CD4-positive, alpha-beta T cell treated with Interleukin-17A for 1 hour (primary cell): ENCODE data around the gene RPL39.
A peak's percentile ranks its signal among the peaks of the same experiment; 100 is the strongest.
"Not testable (repeated sequence)": the region's sequence is repeated elsewhere in the genome, so short reads cannot be mapped to it uniquely, and the experiment has no call there.

Experiments
- DNase-seq: peaks from one replicate; pipeline ENCODE4 v3.0.0-alpha.2; 2020

The RPL39 gene

DNA sequence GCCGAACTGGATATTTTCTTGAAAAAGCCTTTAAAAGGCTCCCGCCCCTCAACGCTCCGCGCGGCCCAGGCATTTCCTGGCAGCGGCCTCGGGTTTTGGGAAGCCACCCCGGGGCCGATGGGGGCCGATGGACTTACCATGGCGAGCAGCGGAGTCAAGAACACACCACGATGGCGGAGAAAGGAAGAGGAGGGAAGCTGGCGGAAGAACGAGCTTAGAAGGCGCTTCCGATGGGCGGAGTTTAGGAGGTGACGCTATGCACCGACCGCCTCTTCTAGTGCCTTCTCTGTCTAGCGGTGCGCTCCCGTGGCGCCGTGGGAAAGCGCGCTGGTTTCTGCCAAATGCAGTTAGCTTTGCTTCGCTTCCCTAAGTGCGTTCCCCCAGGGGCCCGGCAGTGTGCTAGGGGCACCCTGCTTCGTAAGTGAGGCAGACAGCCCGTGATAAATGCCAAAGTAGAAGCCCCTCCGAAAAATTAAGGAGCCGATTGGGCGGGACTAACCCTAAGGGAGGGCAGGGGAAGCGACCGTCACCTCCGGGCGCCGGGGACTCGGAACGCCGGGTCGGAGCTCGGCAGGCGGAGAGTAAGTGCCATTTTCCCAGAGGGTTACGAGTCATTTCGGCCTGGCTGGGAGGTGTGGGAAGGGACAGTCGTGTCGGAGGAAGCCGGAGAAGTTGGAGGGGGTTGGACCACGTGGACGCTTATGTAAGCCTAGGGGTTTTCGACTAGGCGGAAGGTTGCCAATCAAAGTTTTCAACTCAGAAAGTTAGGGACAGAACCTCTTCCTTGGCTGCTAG is at the start of gene RPL39:
RPL39 (minus strand) TSS at position 194 of the 795 bp plus-strand sequence; CDS start at position 140, 54 bp downstream.
- DNase-seq: peak; percentile 88

DNA sequence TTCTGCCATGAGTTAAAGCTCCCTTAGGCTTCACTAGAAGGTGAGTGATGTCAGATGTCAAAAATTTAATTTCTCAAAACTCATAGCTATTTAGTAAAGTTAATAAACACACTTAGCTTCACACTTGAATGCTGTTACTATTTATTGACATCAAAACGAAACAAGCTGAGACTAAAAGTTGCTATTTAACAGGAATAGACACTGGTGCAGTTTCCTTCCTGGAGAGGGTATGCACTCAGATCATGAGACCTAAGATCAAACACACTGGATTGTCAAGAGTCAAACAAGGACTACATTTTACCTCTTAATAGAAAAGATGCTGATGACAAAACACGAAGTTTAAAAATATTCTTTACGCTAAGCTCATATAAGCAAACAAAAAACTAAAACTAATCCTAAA is 42.5 kb upstream of the RPL39 start:
- no peak for DNase-seq

DNA sequence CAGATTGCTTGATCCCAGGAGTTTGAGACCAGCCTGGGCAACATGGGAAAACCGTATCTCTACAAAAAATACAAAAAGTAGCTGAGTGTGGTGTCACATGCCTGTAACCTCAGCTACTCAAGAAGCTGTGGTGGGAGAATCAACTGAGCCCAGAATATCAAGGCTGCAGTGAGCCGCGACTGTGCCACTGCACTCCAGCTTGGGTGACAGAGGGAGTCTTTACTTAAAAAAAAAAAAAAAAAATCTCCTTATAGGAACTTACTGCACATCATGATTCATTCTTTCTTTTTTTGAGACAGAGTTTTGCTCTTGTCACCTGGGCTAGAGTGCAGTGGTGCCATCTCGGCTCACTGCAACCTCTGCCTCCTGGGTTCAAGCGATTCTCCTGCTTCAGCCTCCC is 37.0 kb upstream of the RPL39 start:
- no peak for DNase-seq

DNA sequence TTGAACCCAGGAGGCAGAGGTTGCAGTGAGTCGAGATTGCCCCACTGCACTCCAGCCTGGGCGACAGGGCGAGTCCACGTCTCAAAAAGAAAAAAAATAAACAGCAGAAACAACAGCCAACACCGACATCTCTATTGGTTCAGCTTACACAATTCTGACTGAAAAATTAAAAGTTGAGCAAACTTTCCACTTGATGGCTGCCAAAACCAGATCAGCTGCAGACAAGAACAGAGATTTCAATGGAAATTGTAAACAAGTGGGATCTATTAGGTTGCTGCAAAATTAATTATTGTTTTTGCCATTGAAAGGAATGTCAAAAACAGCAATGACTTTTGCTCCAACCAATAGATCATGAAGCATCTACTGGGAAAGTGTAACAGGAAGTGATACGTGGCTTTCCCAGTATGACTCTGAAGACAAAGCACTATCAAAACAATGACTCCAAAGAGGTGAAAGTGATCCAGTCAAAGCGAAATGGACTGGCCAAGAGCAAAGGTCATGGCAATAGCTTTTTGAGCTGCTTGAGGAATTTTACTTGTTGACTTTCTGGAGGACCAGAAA is 35.0 kb upstream of the RPL39 start:
- no peak for DNase-seq

DNA sequence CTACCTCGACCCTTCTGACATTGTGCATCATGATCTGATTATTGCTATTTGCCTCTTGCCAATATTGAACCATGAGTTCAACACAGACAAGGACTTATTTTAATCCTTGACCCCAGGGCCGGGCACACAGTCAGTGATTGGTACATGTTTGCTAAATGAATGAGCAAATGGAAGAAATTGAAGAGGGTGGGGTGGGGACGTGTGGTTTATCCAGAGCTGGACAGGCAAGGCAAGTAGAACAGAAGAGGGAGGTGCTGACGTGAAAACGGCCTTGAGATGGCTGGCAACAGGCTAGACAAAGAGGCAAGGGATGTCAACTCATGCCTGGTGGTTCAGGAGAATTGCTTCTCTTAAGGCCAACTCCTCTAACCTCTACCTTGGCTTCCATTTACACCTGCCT is 32.8 kb upstream of the RPL39 start:
- DNase-seq: not testable (repeated sequence)

DNA sequence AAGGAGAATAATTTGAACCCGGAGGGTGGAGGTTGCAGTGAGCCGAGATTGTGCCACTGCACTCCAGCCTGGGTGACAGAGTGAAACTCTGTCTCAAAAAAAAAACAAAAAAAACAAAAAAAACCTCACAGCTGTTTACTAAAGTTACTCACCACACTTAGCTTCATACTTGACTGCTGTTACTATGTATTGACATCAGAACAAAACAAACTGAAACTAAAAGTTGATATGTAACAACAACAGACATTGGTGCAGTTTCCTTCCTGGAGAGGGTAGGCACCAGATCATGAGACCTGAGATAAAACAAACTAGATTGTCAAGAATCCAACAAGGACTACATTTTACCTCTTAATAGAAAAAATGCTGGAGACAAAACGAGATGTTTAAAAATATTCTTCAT is 30.3 kb upstream of the RPL39 start:
- peak; percentile 80 for DNase-seq

DNA sequence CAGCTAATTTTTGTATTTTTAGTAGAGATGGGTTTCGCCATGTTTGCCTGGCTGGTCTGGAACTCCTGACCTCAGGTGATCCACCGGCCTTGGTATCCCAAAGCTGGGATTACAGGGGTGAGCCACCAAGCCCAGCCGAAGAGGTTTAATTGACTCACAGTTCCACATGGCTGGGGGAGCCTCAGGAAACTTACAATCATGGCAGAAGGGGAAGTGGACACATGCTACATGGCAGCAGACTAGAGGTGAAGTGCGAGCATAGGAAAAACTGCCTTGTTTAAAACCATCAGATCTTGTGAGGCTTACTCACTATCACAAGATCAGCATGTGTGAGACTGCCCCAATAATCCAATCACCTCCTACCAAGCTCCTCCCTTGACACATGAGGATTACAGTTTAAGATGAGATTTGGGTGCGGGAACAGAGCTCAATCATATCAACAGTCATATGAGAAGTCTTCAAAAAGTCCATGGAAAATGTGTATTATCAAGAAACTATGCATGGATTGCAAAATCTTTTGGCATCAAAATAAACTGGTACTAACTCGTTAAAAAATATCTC is 25.8 kb upstream of the RPL39 start:
- DNase-seq: no peak

DNA sequence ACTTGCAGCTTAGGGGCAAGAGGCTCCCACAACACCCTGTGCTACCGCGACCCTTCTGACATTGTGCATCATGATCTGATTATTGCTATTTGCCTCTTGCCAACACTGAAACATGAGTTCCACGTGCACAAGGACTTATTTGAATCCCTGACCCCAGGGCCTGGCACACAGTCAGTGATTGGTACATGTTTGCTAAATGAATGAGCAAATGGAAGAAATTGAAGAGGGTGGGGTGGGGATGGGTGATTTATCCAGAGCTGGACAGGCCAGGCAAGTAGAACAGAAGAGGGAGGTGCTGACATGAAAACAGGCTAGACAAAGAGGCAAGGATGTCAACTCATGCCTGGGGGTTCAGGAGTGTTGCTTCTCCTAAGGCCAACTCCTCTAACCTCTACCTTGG is 24.9 kb upstream of the RPL39 start:
- DNase-seq: no peak

DNA sequence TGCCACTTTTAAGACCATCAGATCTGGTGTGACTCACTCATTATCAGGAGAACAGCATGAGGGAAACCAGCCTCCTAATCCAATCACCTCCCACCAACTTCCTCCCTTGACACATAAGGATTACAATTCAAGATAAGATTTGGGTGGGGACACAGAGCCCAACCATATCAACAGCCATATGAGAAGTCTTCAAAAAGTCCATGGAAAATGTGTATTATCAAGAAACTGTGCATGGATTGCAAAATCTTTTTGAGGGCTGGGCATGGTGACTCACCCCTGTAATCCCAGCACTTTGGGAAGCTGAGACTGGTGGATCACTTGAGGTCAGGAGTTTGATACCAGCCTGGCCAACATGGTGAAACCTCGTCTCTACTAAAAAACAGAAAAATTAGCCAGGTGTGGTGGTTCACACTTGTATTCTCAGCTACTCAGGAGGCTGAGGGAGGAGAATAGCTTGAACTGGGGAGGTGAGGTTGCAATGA is 17.8 kb upstream of the RPL39 start:
- DNase-seq: no peak

DNA sequence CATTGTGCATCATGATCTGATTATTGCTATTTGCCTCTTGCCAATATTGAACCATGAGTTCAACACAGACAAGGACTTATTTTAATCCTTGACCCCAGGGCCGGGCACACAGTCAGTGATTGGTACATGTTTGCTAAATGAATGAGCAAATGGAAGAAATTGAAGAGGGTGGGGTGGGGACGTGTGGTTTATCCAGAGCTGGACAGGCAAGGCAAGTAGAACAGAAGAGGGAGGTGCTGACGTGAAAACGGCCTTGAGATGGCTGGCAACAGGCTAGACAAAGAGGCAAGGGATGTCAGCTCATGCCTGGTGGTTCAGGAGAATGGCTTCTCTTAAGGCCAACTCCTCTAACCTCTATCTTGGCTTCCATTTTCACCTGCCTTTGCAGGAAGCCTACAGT is 17.0 kb upstream of the RPL39 start:
- DNase-seq: not testable (repeated sequence)

DNA sequence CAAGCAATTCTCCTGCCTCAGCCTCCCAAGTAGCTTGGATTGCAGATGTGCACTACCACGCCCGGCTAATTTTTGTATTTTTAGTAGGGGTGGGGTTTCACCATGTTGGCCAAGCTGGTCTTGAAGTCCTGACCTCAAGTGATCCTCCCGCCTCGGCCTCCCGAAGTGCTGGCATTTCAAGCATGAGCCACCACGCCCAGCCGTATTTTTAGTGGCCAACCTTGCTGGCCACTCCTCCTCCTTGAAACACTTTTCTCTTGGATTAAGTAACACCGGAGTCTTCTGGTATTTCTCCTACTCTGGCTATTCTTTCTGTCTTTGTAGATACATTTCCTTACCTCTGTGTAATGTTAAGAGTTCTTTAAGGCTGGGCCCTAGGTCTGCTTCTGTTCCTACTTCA is 11.1 kb upstream of the RPL39 start:
- DNase-seq: no peak

DNA sequence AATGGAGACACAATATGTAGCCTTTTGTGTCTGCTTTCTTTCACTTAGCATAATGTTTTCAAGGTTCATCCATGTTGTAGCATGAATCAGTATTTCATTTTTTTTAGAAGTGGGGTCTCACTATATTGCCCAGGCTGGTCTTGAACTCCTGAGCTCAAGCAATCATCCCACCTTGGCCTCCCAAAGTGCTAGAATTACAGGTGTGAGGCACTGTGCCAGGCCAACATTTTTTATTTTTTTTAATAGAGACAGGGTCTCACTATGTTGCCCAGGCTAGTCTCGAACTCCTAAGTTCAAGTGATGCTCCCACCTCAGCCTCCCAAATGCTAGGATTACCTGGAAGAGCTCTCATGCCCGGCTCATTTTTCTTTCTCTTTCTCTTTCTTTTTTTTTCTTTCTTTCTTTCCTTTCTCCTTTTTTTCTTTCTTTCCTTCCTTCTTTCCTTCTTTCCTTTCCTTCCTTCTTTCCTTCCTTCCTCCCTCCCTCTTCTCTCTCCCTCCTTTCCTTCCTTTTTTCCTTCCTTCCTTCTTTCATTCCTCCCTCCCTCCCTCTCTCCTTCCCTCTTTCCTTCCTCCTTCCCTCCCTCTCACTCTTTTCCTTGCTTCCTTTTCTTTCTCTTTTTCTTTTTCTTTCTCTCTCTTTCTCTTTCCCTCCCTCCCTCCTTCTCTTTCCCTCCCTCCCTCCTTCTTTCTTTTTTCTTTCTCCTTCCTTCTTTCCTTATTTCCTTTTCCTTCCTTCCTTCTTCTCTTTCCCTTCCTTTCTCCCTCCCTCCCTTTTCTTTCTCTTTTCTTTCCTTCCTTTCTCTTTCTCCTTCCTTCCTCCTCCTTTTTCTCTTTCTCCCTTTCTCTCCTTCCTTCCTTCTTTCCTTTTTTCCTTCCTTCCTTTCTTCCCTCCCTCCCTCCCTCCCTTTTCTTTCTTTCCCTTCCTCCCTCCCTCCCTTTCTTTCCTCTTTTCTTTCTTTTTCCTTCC is 10.1 kb upstream of the RPL39 start:
- no peak for DNase-seq

DNA sequence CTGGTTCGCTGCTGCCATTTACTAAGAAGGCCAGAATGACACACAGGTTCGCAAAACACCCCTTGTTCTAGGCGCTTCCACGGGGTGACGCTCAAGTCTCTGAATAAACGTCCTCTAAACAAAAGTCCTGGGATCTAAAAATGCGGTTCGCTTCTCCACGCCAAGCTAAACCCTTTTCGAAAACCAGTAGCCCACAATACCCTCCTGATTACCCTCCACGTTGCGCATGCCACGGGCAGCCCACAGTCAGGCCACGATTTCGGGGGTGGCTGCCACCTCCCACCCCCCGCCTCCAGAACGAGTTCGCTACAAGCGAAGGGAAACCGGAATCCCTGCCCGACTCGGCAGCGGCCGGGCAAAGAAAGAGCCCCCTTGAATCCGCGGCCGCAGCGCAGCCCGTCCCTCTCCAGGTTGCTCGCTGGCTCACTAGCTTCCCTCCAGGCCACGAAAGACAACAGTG is 423 bp downstream of the RPL39 start:
- DNase-seq: peak; percentile 59

DNA sequence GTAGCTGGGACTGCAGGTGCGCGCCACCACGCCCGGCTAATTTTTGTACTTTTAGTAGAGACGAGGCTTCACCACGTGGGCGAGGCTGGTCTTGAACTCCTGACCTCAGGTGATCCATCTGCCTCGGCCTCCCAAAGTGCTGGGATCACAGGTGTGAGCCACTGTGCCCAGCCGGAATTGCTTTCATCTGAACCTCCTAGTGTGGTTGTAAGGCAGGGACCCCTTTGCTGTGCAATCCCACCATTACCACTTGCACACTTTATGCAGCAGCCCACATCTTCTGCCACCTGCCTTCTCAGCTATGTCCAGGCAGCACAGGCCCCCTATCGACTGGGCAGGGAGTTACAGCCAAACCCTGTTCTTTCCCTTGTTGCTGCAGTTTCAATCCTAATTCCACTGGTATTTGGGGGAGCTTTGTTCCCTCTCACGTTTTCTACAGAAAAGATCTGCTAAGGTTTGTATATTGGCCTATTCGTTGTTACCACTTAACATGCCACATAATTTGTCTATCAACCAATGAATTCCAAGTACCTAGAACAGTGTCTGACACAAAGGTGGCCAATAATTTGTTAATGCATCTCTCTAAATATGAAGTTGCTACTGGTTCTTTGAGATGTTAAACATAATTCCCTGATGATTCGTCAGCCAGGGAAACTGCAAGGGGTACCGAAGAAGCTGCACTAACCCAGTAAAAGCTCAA is 6.5 kb downstream of the RPL39 start:
- DNase-seq: peak; percentile 61

DNA sequence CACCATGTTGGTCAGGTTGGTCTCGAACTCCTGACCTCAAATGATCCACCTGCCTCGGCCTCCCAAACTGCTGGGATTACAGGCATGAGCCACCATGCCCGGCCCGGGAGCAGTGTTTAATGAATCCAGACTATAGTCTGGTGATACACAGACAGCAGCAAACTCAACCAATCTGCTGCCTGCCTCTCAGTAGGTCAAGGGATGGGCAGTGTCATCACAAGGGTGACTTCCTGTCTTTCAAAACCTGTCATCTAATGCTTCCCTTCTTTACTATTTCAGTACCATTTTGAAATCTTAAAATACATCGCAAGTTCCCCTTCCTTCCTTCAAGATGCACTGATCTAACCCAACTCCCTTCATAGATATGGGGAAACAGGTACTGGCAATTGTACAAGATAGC is 8.4 kb downstream of the RPL39 start:
- DNase-seq: no peak

DNA sequence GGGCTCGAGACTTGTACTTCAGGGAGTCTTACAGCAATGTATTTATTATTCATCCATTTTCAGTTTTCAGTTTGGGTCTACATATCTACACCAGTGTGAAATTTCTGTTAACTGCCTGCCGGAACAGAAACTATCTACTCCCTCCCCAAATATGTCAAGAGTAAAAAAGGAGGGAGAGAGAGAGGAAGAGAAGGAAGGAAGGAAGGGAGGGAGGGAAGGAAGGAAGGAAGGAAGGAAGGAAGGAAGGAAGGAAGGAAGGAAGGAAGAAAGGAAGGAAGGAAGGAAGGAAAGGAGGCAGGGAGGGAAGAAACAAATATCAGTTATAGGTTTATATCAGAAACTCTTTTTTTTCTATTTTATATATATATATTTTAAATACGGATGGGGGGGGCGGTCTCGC is 12.6 kb downstream of the RPL39 start:
- no peak for DNase-seq

DNA sequence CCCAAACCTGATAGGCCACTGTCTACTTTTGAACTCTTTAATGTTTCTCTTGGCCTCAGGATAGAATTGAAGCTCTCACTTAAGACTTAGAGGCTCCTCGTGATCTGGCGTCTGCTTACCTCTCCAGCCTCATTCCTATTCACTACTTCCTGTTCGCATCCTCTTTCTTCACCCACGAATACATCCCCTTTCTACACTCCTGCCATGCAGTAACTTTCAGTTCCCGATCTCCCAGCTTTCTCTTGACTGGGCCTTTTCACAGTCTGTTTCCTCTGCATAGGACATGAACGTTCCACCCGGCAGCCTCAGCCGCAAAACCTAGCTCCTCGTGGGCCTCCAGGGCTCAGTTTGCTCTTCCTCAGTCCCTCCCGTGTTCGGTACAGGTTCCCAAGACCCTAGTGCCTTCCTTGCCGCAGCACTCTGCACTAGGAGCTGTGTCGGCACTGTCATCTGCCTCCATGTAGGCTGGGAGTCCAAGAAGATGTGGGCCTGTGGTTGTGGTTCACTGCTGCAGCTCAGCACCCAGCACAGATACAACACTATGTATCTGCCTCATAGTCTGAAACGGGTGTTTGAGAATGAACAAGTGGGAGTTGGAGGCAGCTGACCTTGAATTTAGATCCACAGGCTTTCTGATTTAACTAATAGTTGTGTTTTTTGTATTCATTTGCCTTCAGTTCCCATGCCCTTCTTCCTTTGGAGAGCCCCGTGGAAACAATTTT is 15.8 kb downstream of the RPL39 start:
- no peak for DNase-seq

DNA sequence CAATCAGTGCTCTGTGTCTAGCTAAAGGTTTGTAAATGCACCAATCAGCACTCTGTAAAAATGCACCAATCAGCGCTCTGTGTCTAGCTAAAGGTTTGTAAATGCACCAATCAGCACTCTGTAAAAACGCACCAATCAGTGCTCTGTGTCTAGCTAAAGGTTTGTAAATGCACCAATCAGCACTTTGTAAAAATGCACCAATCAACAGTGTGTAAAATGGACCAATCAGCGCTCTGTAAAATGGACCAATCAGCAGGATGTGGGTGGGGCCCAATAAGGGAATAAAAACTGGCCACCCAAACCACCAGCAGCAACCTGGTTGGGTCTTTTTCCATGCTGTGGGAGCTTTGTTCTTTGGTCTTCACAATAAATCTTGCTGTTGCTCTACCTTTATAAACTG is 22.0 kb downstream of the RPL39 start:
- DNase-seq: not testable (repeated sequence)

DNA sequence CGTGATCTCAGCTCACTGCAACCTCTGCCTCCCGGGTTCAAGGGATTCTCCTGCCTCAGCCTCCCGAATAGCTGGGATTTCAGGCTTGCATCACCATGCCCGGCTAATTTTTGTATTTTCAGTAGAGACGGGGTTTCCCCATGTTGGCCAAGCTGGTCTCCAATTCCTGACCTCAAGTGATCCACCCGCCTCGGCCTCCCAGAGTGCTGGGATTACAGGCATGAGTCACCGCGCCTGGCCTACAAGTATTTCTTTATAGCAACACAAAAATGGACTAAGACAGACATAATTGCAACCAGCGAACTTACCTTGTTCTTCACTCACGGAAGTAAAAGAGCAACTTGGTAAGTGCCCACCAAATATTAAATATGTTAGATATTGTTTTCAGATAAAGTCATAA is 23.0 kb downstream of the RPL39 start:
- not testable (repeated sequence) for DNase-seq

DNA sequence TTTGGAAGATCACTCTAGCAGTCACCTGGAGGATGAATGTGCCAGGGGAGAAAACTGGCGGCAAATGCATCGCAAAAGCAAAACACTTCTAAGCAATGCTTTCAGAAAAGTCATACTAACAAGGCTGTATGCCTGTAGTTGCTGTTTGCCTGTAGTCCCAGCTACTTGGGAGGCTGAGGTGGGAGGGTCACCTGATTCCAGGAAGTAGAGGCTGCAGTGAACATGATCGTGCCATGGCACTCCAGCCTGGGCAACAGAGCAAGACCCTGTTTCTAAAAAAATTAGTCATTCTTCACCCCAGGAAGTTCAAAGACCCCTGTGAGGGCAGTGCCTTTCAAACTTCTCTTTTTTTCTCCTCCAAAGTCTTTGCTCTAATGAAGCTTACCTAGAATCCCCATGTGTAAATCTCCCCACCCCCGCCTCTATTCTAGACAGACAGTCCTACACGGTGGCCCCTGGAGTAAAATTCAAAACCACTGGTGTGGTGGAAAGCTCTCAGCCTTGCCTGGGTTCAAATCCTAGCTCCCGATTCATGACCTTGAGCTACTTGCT is 27.5 kb downstream of the RPL39 start:
- DNase-seq: no peak

DNA sequence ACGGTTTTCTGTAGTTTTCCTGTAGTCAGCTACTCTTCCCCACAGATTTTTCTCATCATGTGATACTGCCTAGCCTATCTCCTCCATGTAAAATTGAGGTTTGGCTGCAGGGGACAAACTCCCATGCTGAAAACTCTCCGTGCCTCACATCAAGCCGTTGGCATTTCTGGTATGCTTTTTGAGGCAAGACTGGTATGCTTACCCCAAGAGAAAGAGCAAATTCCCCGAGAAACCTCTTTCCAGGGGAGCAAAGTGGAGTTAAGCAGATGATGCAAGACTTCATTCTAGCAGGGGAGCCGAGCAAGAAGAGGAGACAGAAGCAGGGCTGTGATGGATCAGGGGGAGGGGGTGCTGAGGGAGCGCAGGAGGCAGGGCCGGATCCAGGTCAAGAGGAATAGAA is 28.2 kb downstream of the RPL39 start:
- no peak for DNase-seq
